WERI-Rb-1 (cell line): ENCODE measurements around the gene SNRNP40.

Experiments
- DNase-seq: peaks from one replicate; pipeline ENCODE4 v3.0.0-alpha.2; 2020
- H3K27ac ChIP-seq: fragments of 250-450 bp; sonication (Bioruptor Pico); 2 replicates; pipeline ENCODE4 v1.5.1; 2020; ENCODE audit warnings: mild to moderate bottlenecking, moderate library complexity
- H3K27me3 ChIP-seq: fragments of 250-450 bp; sonication (Bioruptor Pico); 2 replicates; pipeline ENCODE4 v1.5.1; 2021; ENCODE audit warnings: mild to moderate bottlenecking, low read depth, moderate library complexity; ENCODE audit not compliant: insufficient read depth, severe bottlenecking
- H3K36me3 ChIP-seq: fragments of 250-450 bp; sonication (Bioruptor Pico); 2 replicates; pipeline ENCODE4 v1.5.1; 2020; ENCODE audit warnings: mild to moderate bottlenecking, moderate library complexity
- H3K4me3 ChIP-seq: 2 replicates; pipeline ENCODE4 v1.5.1; 2011; ENCODE audit warnings: low read depth, mild to moderate bottlenecking, control low read depth, low read length
- H3K9me3 ChIP-seq: fragments of 250-450 bp; sonication (Bioruptor Pico); 2 replicates; pipeline ENCODE4 v1.5.1; 2021; ENCODE audit warnings: mild to moderate bottlenecking, moderate library complexity; ENCODE audit not compliant: severe bottlenecking
- TF ChIP-seq, protein P1 (sequence below): IDR thresholded peaks from 2 replicates; pipeline ENCODE4 v1.5.1; 2011; ENCODE audit warnings: low read depth, mild to moderate bottlenecking, control low read depth, inconsistent platforms, low read length

Gene SNRNP40

DNA sequence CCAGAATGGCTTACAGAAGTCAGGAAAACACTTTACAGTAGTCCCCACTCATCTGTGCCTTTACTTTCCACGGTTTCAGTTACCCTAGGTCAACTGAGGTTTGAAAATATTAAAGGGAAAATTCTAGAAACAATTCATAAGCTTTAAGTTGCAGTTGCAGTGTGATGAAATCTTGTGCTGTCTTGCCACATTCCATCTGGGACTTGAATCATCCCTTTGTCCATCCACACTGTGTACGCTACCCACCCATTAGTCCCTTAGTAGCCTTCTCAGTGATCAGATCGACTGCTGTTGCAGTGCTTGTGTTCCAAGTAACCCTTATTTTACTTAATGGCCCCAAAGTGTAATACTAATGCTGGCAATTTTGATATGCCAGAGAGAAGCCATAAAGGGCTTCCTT is 30.8 kb upstream of the SNRNP40 start:
- H3K36me3 ChIP-seq = no peaks in the 10 kb centered on the region; the same call in 1 of the 2 replicates
- no peak for DNase-seq
- no peak overlapping the region for H3K27ac ChIP-seq
- H3K27me3 ChIP-seq = no peaks in the 10 kb centered on the region
- no peak overlapping the region for H3K4me3 ChIP-seq
- TF ChIP-seq, protein P1, sequence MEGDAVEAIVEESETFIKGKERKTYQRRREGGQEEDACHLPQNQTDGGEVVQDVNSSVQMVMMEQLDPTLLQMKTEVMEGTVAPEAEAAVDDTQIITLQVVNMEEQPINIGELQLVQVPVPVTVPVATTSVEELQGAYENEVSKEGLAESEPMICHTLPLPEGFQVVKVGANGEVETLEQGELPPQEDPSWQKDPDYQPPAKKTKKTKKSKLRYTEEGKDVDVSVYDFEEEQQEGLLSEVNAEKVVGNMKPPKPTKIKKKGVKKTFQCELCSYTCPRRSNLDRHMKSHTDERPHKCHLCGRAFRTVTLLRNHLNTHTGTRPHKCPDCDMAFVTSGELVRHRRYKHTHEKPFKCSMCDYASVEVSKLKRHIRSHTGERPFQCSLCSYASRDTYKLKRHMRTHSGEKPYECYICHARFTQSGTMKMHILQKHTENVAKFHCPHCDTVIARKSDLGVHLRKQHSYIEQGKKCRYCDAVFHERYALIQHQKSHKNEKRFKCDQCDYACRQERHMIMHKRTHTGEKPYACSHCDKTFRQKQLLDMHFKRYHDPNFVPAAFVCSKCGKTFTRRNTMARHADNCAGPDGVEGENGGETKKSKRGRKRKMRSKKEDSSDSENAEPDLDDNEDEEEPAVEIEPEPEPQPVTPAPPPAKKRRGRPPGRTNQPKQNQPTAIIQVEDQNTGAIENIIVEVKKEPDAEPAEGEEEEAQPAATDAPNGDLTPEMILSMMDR = no peak
- H3K9me3 ChIP-seq = no peaks in the 10 kb centered on the region

DNA sequence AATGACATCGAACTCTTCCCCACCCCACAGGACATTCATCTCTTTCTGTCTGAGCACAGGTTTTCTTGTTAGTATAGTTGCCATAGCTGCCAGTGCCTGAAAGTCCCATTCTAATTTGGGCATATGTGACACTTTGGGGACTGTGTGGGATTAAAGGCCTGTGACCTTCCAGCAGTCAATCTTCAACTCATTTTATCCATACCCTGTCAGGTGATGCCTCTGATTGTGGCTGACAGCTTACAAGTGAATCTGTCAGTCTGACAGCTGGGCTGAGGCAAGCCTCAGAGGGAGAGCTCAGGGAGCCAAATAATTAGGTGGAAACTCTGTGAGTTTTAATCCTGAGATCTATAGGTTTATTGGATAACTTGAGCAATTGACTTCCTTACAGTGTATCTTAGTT is 29.9 kb upstream of the SNRNP40 start:
- no peaks in the 10 kb centered on the region; the same call in none of the 2 replicates for H3K36me3 ChIP-seq
- no peak overlapping the region for H3K4me3 ChIP-seq
- peak; percentile 56 for DNase-seq
- H3K9me3 ChIP-seq = no peaks in the 10 kb centered on the region
- H3K27ac ChIP-seq = no peak overlapping the region
- H3K27me3 ChIP-seq = no peaks in the 10 kb centered on the region
- TF ChIP-seq, protein P1 = no peak

DNA sequence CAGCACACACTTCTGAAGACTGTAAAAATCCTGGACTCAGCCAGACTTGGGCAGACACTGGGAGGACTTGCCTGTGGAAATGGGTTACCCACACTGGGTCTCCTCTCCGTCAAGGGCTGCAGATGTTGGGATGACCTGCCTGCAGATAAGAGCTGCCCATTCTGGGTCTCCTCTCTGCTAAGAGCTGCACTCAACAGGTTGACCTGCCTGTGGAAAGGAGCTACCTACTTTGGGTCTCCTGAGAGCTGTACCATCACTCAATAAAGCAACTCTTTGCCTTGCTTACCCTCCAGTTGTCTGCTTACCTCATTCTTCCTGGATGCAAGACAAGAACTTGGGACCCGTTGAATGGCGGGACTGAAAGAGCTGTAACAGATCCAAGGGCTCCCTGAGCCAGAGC is 28.4 kb upstream of the SNRNP40 start:
- Histone ChIP-seq H3K4me3 (no peak overlapping the region), H3K27ac (no peak overlapping the region), H3K27me3 (no peaks in the 10 kb centered on the region), H3K36me3 (peaks cover 6% of the 10 kb centered on the region), H3K9me3 (no peaks in the 10 kb centered on the region)
- TF ChIP-seq, protein P1 = no peak
- no peak for DNase-seq

DNA sequence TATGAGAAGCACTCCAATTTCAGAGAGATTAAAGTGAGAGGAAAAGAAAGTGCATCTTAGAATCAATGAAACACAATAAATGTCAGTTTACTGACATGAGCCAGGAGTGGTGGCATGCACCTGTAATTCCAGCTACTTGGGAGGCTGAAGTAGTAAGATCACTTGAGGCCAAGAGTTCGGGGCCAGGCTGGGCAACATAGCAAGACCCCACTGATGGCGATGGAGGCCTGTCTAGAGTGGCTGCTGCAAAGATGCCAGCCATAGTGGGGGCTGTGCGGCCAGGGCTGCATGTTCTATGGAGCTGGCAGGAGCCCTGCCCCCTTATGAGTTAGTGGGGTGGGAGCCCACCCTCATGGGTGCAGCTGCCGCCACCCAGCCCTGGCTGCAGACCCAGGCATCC is 27.5 kb upstream of the SNRNP40 start:
- no peak for DNase-seq

DNA sequence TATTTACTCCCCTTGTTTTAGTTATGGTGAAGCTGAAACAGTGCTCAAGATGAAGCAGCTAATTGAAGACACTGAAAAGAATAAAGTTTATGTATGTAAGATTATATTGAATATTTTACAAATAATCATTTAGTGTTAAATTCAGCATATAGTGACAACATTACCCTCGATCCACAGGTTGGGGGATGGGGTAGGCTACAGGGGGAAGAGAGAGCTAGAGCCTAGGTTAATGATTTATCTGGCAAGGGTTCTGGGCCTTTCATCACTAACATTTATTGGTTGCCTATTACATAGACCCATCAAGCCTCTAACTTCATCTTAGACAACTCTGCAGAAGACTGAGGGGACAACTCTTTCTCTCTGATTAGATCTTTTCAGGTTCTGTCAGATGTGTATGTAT is 21.6 kb upstream of the SNRNP40 start:
- H3K27ac ChIP-seq = no peak overlapping the region
- TF ChIP-seq, protein P1 = no peak
- peaks cover 24% of the 10 kb centered on the region for H3K36me3 ChIP-seq
- H3K27me3 ChIP-seq = no peaks in the 10 kb centered on the region
- no peak overlapping the region for H3K4me3 ChIP-seq
- no peak for DNase-seq
- no peaks in the 10 kb centered on the region for H3K9me3 ChIP-seq

More for the DNA sequence above, 27.5 kb upstream of the SNRNP40 start:
- Histone ChIP-seq H3K9me3 (no peaks in the 10 kb centered on the region), H3K36me3 (peaks cover 8% of the 10 kb centered on the region), H3K4me3 (no peak overlapping the region), H3K27me3 (no peaks in the 10 kb centered on the region), H3K27ac (no peak overlapping the region)
- TF ChIP-seq, protein P1 = no peak

DNA sequence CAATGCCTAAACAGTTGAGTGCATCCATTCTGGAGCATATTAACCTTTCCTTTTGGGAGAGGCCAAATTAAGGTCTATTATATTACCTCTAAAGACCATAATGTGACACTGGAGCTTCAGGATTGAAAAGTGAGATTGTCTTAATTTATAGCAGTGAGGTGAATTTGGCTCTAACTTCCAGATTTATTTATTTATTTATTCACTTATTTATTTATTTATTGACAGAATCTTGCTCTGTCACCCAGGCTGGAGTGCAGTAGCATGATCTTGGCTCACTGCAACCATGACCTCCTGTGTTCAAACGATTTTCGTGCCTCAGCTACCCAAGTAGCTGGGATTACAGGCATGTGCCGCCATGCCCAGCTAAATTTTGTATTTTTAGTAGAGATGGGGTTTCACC is 19.3 kb upstream of the SNRNP40 start:
- H3K36me3 ChIP-seq = peaks cover 44% of the 10 kb centered on the region
- TF ChIP-seq, protein P1 = no peak
- H3K27me3 ChIP-seq = no peaks in the 10 kb centered on the region
- H3K27ac ChIP-seq = no peak overlapping the region
- DNase-seq = no peak
- no peaks in the 10 kb centered on the region for H3K9me3 ChIP-seq
- H3K4me3 ChIP-seq = no peak overlapping the region
